HepG2 (cell line): ENCODE measurements around the gene VASN. TPM values are rescaled to one million over a fixed set of nuclear protein-coding genes. Genes with fewer than 3 reads are reported as not detected.

Source experiments
- CBFB ChIP-seq: sonication (generic); formaldehyde crosslinking; IDR thresholded peaks from 2 replicates; pipeline ENCODE4 v1.4.0; 2020; ENCODE audit warnings: missing genetic modification reagents
- CSRNP1 ChIP-seq: sonication (generic); formaldehyde crosslinking; IDR thresholded peaks from 2 replicates; pipeline ENCODE4 v1.8.1; 2023; ENCODE audit warnings: mild to moderate bottlenecking, missing genetic modification reagents
- DMAP1 ChIP-seq: IDR thresholded peaks from 2 replicates; pipeline ENCODE4 v1.6.1; 2016
- FOXP4 ChIP-seq: sonication (generic); formaldehyde crosslinking; IDR thresholded peaks from 2 replicates; pipeline ENCODE4 v1.4.0; 2020; ENCODE audit warnings: missing genetic modification reagents
- GLMP ChIP-seq: sonication (generic); formaldehyde crosslinking; IDR thresholded peaks from 2 replicates; pipeline ENCODE4 v1.9.0; 2021; ENCODE audit warnings: missing genetic modification reagents, mild to moderate bottlenecking, borderline replicate concordance
- JUN ChIP-seq: sonication (generic); formaldehyde crosslinking; IDR thresholded peaks from 2 replicates; pipeline ENCODE4 v1.4.0; 2020; ENCODE audit warnings: mild to moderate bottlenecking, missing genetic modification reagents
- LRRFIP1 ChIP-seq: sonication (generic); formaldehyde crosslinking; conservative IDR thresholded peaks from 2 replicates; pipeline ENCODE4 v1.4.0; 2020; ENCODE audit warnings: missing genetic modification reagents
- ONECUT2 ChIP-seq: sonication (generic); formaldehyde crosslinking; IDR thresholded peaks from 2 replicates; pipeline ENCODE4 v1.4.0; 2020; ENCODE audit warnings: missing genetic modification reagents
- RAD21 ChIP-seq: fragments of 450-650 bp; formaldehyde crosslinking; IDR thresholded peaks from 2 replicates; pipeline ENCODE4 v1.5.0; 2020; ENCODE audit warnings: mild to moderate bottlenecking
- TBX2 ChIP-seq: sonication (generic); formaldehyde crosslinking; IDR thresholded peaks from 2 replicates; pipeline ENCODE4 v1.5.0; 2020; ENCODE audit warnings: missing genetic modification reagents, mild to moderate bottlenecking, borderline replicate concordance
- XRCC5 ChIP-seq: fragments of 200-400 bp; formaldehyde crosslinking; optimal IDR thresholded peaks from 2 replicates; pipeline ENCODE3; 2017; ENCODE audit warnings: mild to moderate bottlenecking, low read length
- ZBTB38 ChIP-seq: sonication (generic); formaldehyde crosslinking; IDR thresholded peaks from 2 replicates; pipeline ENCODE4 v1.5.1; 2020; ENCODE audit warnings: mild to moderate bottlenecking, missing genetic modification reagents
- ZBTB4 ChIP-seq: sonication (generic); formaldehyde crosslinking; IDR thresholded peaks from 2 replicates; pipeline ENCODE4 v1.4.0; 2020; ENCODE audit warnings: missing genetic modification reagents, mild to moderate bottlenecking, borderline replicate concordance
- ZFP36L1 ChIP-seq: sonication (generic); formaldehyde crosslinking; IDR thresholded peaks from 2 replicates; pipeline ENCODE4 v1.8.0; 2022; ENCODE audit warnings: mild to moderate bottlenecking, missing genetic modification reagents, moderate library complexity
- ZIK1 ChIP-seq: sonication (generic); formaldehyde crosslinking; IDR thresholded peaks from 2 replicates; pipeline ENCODE4 v1.5.0; 2020; ENCODE audit warnings: mild to moderate bottlenecking, low read depth, missing genetic modification reagents, borderline replicate concordance
- ZNF160 ChIP-seq: sonication (generic); formaldehyde crosslinking; IDR thresholded peaks from 2 replicates; pipeline ENCODE4 v1.8.0; 2022; ENCODE audit warnings: mild to moderate bottlenecking, inconsistent platforms, missing genetic modification reagents
- ZNF3 ChIP-seq: IDR thresholded peaks from 2 replicates; pipeline ENCODE4 v1.7.0; 2017; ENCODE audit warnings: inconsistent platforms
- ZNF335 ChIP-seq: sonication (generic); formaldehyde crosslinking; IDR thresholded peaks from 2 replicates; pipeline ENCODE4 v1.4.0; 2020; ENCODE audit warnings: missing genetic modification reagents
- ZNF737 ChIP-seq: sonication (generic); formaldehyde crosslinking; IDR thresholded peaks from 2 replicates; pipeline ENCODE4 v1.5.0; 2020; ENCODE audit warnings: missing genetic modification reagents, mild to moderate bottlenecking, borderline replicate concordance
- ZSCAN30 ChIP-seq: sonication (generic); formaldehyde crosslinking; IDR thresholded peaks from 2 replicates; pipeline ENCODE4 v1.5.0; 2020; ENCODE audit warnings: mild to moderate bottlenecking, missing genetic modification reagents
- polyA plus RNA-seq, 8 experiments: library from polyadenylated mRNA; depleted of rRNA in 3 of 8; stranded (reverse) in 7 of 8; unstranded in 1 of 8; fragments of >200 nt; fragmentation: Illumina TruSeq in 4 of 8; extraction: Trizol in 4 of 8; gene quantifications; 2 replicates each; pipeline versions ENCODE4 v1.2.1 to v1.2.3, GENCODE V29; 2011 to 2016; ENCODE audit warnings: low read depth in 4 of 8, missing spikeins in 1 of 8, mixed read lengths in 1 of 8; ENCODE audit not compliant: insufficient read depth in 1 of 8
- total RNA-seq, 5 experiments: library from RNA; depleted of rRNA; stranded (reverse); fragments of >200 nt; fragmentation: Illumina TruSeq; extraction: Trizol; gene quantifications; 2 replicates each; pipeline ENCODE4 v1.2.3, GENCODE V29; 2016; ENCODE audit warnings: low read depth in 1 of 5

Gene VASN
- total and polyA plus RNA-seq, 2 of the 13 experiments (the other 11 are each of a cell fraction or from before 2014, with no cell fraction given): 8.4 to 18.2 TPM

- TF ChIP-seq ZBTB4 (CRISPR knock-in tag) (no peak), ZSCAN30 (CRISPR knock-in tag) (no peak), XRCC5 (peak; percentile 50), ZBTB38 (0 out of 2 replicates have a peak, but pooled peaks have one; percentile 30), ZFP36L1 (no peak), TBX2 (CRISPR knock-in tag) (no peak), ZIK1 (no peak), FOXP4 (CRISPR knock-in tag) (no peak), JUN (no peak), LRRFIP1 (no peak), ONECUT2 (CRISPR knock-in tag) (no peak), GLMP (CRISPR knock-in tag) (no peak), ZNF737 (CRISPR knock-in tag) (no peak), RAD21 (CRISPR knock-in tag) (peak; percentile 60), ZNF3 (no peak), CBFB (CRISPR knock-in tag) (0 out of 2 replicates have a peak, but pooled peaks have one; percentile 57), DMAP1 (CRISPR knock-in tag) (no peak), CSRNP1 (no peak), ZNF335 (CRISPR knock-in tag) (no peak), ZNF160 (CRISPR knock-in tag) (no peak)
Measured at GRCh38 chr16:4404247-4404966, 32.8 kb downstream of the VASN start (continued).
